Measurements from ENCODE around the gene LRRC38.

The LRRC38 gene

GRCh38 chr1:13492711-13493110 is 21.1 kb downstream of the LRRC38 start:
- H3F3A ChIP-seq (ENCODE audit: insufficient read depth, low read length), result no peaks in the 10 kb centered on the region
- H4K20me1 ChIP-seq (ENCODE audit: insufficient read depth, low read length), result no peaks in the 10 kb centered on the region
- no peaks in the 10 kb centered on the region for H3K9me2 ChIP-seq (ENCODE audit: low read depth, low read length)
- no peak overlapping the region for H3K27ac ChIP-seq (ENCODE audit: low read depth, low read length, poor library complexity, severe bottlenecking)
- no peaks in the 10 kb centered on the region for H3K36me3 ChIP-seq (ENCODE audit: insufficient read depth, low read length)
- no peaks in the 10 kb centered on the region for H3K9me3 ChIP-seq (ENCODE audit: low read length)
- no peaks in the 10 kb centered on the region for H3K79me2 ChIP-seq (ENCODE audit: insufficient read depth, low read length)
- H3K27me3 ChIP-seq (ENCODE audit: insufficient read depth, low read length), result 0 out of 2 replicates have a peak, but pooled peaks cover 3% of the 10 kb centered on the region
- no peak overlapping the region for H2AFZ ChIP-seq (ENCODE audit: low read length)
- H3K9ac ChIP-seq (ENCODE audit: low read length), result no peak overlapping the region
- H3K4me1 ChIP-seq (ENCODE audit: insufficient read depth, low read length, severe bottlenecking), result no peaks in the 10 kb centered on the region
- H3K4me2 ChIP-seq (ENCODE audit: low read length), result no peak overlapping the region
- no peak overlapping the region for H3K4me3 ChIP-seq (ENCODE audit: low read depth, low read length, poor library complexity, severe bottlenecking)
- TF ChIP-seq EZH2 (IDR thresholded peaks at IDR 0.05; ENCODE audit: borderline replicate concordance, low read length) (no peak), CTCF (IDR thresholded peaks at IDR 0.05; ENCODE audit: low read length) (no peak)

- Histone ChIP-seq H3K27ac (ENCODE audit: low read depth, low read length, poor library complexity, severe bottlenecking) (no peak overlapping the region), H2AFZ (ENCODE audit: low read length) (no peak overlapping the region)
These were observed 25.8 kb downstream of the LRRC38 start for GRCh38 chr1:13487957-13488356.

GRCh38 chr1:13487143-13487868 is 26.5 kb downstream of the LRRC38 start:
- no peak for TF ChIP-seq CTCF (IDR thresholded peaks at IDR 0.05; ENCODE audit: low read length)
- TF ChIP-seq EZH2 (IDR thresholded peaks at IDR 0.05; ENCODE audit: borderline replicate concordance, low read length), result no peak
- Histone ChIP-seq H3K79me2 (ENCODE audit: insufficient read depth, low read length) (no peaks in the 10 kb centered on the region), H3K27ac (ENCODE audit: low read depth, low read length, poor library complexity, severe bottlenecking) (no peak overlapping the region), H3K4me1 (ENCODE audit: insufficient read depth, low read length, severe bottlenecking) (no peaks in the 10 kb centered on the region), H3K4me3 (ENCODE audit: low read depth, low read length, poor library complexity, severe bottlenecking) (no peak overlapping the region), H3F3A (ENCODE audit: insufficient read depth, low read length) (no peaks in the 10 kb centered on the region), H4K20me1 (ENCODE audit: insufficient read depth, low read length) (no peaks in the 10 kb centered on the region), H3K36me3 (ENCODE audit: insufficient read depth, low read length) (no peaks in the 10 kb centered on the region), H3K9me3 (ENCODE audit: low read length) (no peaks in the 10 kb centered on the region), H2AFZ (ENCODE audit: low read length) (no peak overlapping the region), H3K9ac (ENCODE audit: low read length) (no peak overlapping the region), H3K9me2 (ENCODE audit: low read depth, low read length) (no peaks in the 10 kb centered on the region), H3K27me3 (ENCODE audit: insufficient read depth, low read length) (no peaks in the 10 kb centered on the region), H3K4me2 (ENCODE audit: low read length) (no peak overlapping the region)

More at GRCh38 chr1:13487957-13488356, 25.8 kb downstream of the LRRC38 start:
- Histone ChIP-seq H3K4me1 (ENCODE audit: insufficient read depth, low read length, severe bottlenecking) (no peaks in the 10 kb centered on the region), H3K36me3 (ENCODE audit: insufficient read depth, low read length) (no peaks in the 10 kb centered on the region), H3F3A (ENCODE audit: insufficient read depth, low read length) (no peaks in the 10 kb centered on the region), H3K9me2 (ENCODE audit: low read depth, low read length) (no peaks in the 10 kb centered on the region), H3K9ac (ENCODE audit: low read length) (no peak overlapping the region), H3K79me2 (ENCODE audit: insufficient read depth, low read length) (no peaks in the 10 kb centered on the region), H3K27me3 (ENCODE audit: insufficient read depth, low read length) (no peaks in the 10 kb centered on the region), H3K9me3 (ENCODE audit: low read length) (no peaks in the 10 kb centered on the region), H4K20me1 (ENCODE audit: insufficient read depth, low read length) (no peaks in the 10 kb centered on the region), H3K4me2 (ENCODE audit: low read length) (no peak overlapping the region), H3K4me3 (ENCODE audit: low read depth, low read length, poor library complexity, severe bottlenecking) (no peak overlapping the region)
- TF ChIP-seq EZH2 (IDR thresholded peaks at IDR 0.05; ENCODE audit: borderline replicate concordance, low read length), result no peak

- Histone ChIP-seq H3K79me2 (ENCODE audit: insufficient read depth, low read length) (no peaks in the 10 kb centered on the region), H3K9ac (ENCODE audit: low read length) (no peak overlapping the region), H3K36me3 (ENCODE audit: insufficient read depth, low read length) (no peaks in the 10 kb centered on the region), H3K27ac (ENCODE audit: low read depth, low read length, poor library complexity, severe bottlenecking) (no peak overlapping the region), H3F3A (ENCODE audit: insufficient read depth, low read length) (no peaks in the 10 kb centered on the region), H3K4me1 (ENCODE audit: insufficient read depth, low read length, severe bottlenecking) (no peaks in the 10 kb centered on the region), H4K20me1 (ENCODE audit: insufficient read depth, low read length) (no peaks in the 10 kb centered on the region), H3K9me3 (ENCODE audit: low read length) (no peaks in the 10 kb centered on the region), H3K27me3 (ENCODE audit: insufficient read depth, low read length) (no peaks in the 10 kb centered on the region), H2AFZ (ENCODE audit: low read length) (no peak overlapping the region), H3K9me2 (ENCODE audit: low read depth, low read length) (no peaks in the 10 kb centered on the region), H3K4me3 (ENCODE audit: low read depth, low read length, poor library complexity, severe bottlenecking) (no peak overlapping the region), H3K4me2 (ENCODE audit: low read length) (no peak overlapping the region)
- no peak for TF ChIP-seq EZH2 (IDR thresholded peaks at IDR 0.05; ENCODE audit: borderline replicate concordance, low read length)
- TF ChIP-seq CTCF (IDR thresholded peaks at IDR 0.05; ENCODE audit: low read length), result no peak
These were observed 29.9 kb downstream of the LRRC38 start for GRCh38 chr1:13483946-13484345.

All from OCI-LY1 (cell line).